ENCODE data around the gene CCR5AS.

CCR5AS gene

GRCh38 chr3:46321461-46322104 lies 85.3 kb downstream of the CCR5AS start:
- no peak for DNase-seq (ENCODE audit: extremely low read depth in 1 of 2, low read depth in 1 of 2)

DNA sequence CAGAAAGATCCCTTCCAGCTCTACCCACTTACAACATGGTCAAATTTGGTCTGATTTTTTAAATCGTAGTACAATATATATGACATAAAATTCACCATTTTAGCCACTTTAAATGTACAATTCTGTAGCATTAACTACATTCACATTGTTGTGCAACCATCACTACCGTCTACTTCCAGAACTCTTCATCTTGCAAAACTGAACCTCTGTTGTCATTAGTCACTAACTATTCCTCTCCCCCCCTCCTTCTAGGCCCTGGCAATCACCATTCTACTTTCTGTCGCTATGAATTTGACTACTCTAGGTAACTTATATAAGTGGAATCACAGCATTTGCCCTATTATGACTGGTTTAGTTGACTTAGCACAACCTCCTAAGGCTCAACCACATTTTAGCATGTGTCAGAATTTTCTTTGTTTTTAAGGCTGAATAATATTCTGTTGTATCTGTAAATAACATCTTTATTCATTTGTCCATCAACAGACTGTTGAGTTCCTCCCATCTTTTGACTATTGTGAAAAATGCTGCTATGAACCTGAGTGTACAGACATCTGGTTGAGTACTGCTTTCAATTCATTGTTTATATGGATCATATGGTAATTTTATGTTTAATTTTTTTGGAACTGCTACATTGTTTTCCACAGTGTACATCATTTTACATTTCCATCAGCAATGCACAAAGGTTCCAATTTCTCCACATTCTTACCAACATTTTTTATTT lies 88.5 kb downstream of the CCR5AS start:
- no peak for DNase-seq (ENCODE audit: extremely low read depth in 1 of 2, low read depth in 1 of 2)

DNA sequence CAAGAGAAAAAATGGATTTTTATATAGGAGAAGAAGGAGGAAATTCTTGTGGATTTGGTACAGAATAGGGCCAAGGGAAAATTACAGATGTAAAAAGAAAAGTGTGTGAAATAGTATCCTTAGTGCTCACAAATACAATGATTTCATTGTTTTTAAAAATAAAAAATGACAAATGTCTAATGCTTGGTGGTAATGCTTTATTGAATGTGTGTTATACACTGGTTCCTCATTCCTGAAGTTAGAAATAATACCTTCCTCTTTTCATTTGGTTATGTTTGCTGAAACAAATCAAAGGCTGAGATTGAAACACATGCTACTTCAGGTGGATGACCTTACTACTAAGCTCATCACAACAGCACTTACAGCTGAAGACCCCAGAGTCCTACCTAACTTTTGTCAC lies 90.7 kb downstream of the CCR5AS start:
- DNase-seq (ENCODE audit: extremely low read depth in 1 of 2, low read depth in 1 of 2): no peak

- DNase-seq (ENCODE audit: extremely low read depth in 1 of 2, low read depth in 1 of 2): no peak
Observed at GRCh38 chr3:46314517-46314916, 92.3 kb downstream of the CCR5AS start.

All from activated CD8-positive, alpha-beta memory T cell treated with anti-CD3 and anti-CD28 coated beads for 1 hour (primary cell).